CD4-positive, alpha-beta T cell (primary cell): ENCODE data around the gene ACSBG1. TPM values are rescaled to one million over a fixed set of nuclear protein-coding genes. Genes with fewer than 3 reads are reported as not detected.

ENCODE experiments used
- ATAC-seq: fragments of 200-7000 bp; cut with Tn5 transposase; one replicate; pipeline ENCODE4 v1.10.0; 2022; ENCODE audit warnings: mild to moderate bottlenecking; ENCODE audit not compliant: poor library complexity
- CTCF ChIA-PET: fragments of 350-600 bp; sonication (Branson Sonifier 250); formaldehyde crosslinking; loops from one replicate; lab custom pipeline; 2021; ENCODE audit warnings: antibody characterized with exemption, inconsistent platforms; lab: Charles Lee
- POLR2A ChIA-PET: fragments of 350-600 bp; sonication (Branson Sonifier 250); formaldehyde crosslinking; loops from one replicate; lab custom pipeline; 2021; ENCODE audit warnings: antibody characterized with exemption, inconsistent platforms; lab: Charles Lee
- DNase-seq, 14 experiments: peaks; one replicate each; pipeline ENCODE4 v3.0.0-alpha.2; 2013 to 2020; ENCODE audit warnings: mixed read lengths in 2 of 14
- H3K27ac ChIP-seq, 2 donors: one replicate each; pipeline versions ENCODE4 v1.5.1 to v1.7.0; 2013; ENCODE audit warnings: low read length in 2 of 2, low read depth in 1 of 2, mild to moderate bottlenecking in 1 of 2
- H3K27me3 ChIP-seq, 2 experiments: 1 replicate in 1 of 2; 2 replicates in 1 of 2; pipeline versions ENCODE4 v1.6.1 to v1.7.0; 2013; ENCODE audit warnings: low read length in 2 of 2, control low read depth in 1 of 2, mild to moderate bottlenecking in 1 of 2, moderate library complexity in 1 of 2; ENCODE audit not compliant: insufficient read depth in 2 of 2, control insufficient read depth in 1 of 2
- H3K36me3 ChIP-seq: one replicate; pipeline ENCODE4 v1.6.1; 2013; ENCODE audit warnings: low read length, control low read depth; ENCODE audit not compliant: insufficient read depth
- H3K4me1 ChIP-seq: one replicate; pipeline ENCODE4 v1.6.1; 2013; ENCODE audit warnings: low read length, control low read depth; ENCODE audit not compliant: insufficient read depth
- H3K4me3 ChIP-seq: one replicate; pipeline ENCODE4 v1.5.1; 2013; ENCODE audit warnings: mild to moderate bottlenecking, low read length, moderate library complexity
- H3K9me3 ChIP-seq, 2 experiments: 1 replicate in 1 of 2; 2 replicates in 1 of 2; pipeline versions ENCODE4 v1.6.1 to v1.7.0; 2013; ENCODE audit warnings: low read length in 2 of 2, mild to moderate bottlenecking in 2 of 2, control low read depth in 1 of 2, moderate library complexity in 1 of 2; ENCODE audit not compliant: control insufficient read depth in 1 of 2, insufficient read depth in 1 of 2
- H3K27ac Mint-ChIP-seq: one replicate; pipeline ENCODE4 v1.8.0; 2020; ENCODE audit warnings: mixed read lengths
- H3K27me3 Mint-ChIP-seq: one replicate; pipeline ENCODE4 v1.8.0; 2021; ENCODE audit warnings: mixed read lengths
- H3K36me3 Mint-ChIP-seq: one replicate; pipeline ENCODE4 v1.8.0; 2021; ENCODE audit warnings: low read depth, mixed read lengths
- H3K4me1 Mint-ChIP-seq: one replicate; pipeline ENCODE4 v1.8.0; 2021; ENCODE audit warnings: low read depth, mixed read lengths
- H3K4me3 Mint-ChIP-seq: one replicate; pipeline ENCODE4 v1.8.0; 2020; ENCODE audit warnings: mild to moderate bottlenecking, mixed read lengths
- H3K9me3 Mint-ChIP-seq: one replicate; pipeline ENCODE4 v1.8.0; 2020; ENCODE audit warnings: mixed read lengths
- CTCF ChIP-seq: fragments of 200-600 bp; IDR thresholded peaks from one replicate; pipeline ENCODE4 v1.8.0; 2022; ENCODE audit warnings: antibody characterized with exemption, mild to moderate bottlenecking
- intact Hi-C, 2 experiments: fragments of 100-400 bp; cut with DNase I in 1 of 2; cut with micrococcal nuclease in 1 of 2; formaldehyde crosslinking; loops; one replicate each; pipeline versions ENCODE4 v1.15.1 to v1.9.0; 2023 to 2025; cut with DNase I, micrococcal nuclease
- total RNA-seq, 174 experiments: library from RNA in 2 of 174; stranded (reverse) in 2 of 174; gene quantifications; one replicate each; pipeline ENCODE4 v1.2.3 and lab custom pipeline; 2021 to 2026

The ACSBG1 gene
- total RNA-seq, 2 experiments from 2014 or later, result 0.05 to 0.22 TPM

GRCh38 chr15:78272316-78272715, 38.0 kb upstream of the ACSBG1 start:
- Mint-ChIP-seq H3K27ac (no peak overlapping the region), H3K36me3 (peaks cover 74% of the 10 kb centered on the region), H3K4me3 (no peak overlapping the region), H3K9me3 (no peaks in the 10 kb centered on the region), H3K27me3 (no peaks in the 10 kb centered on the region), H3K4me1 (peaks cover 15% of the 10 kb centered on the region)
- no peaks in the 10 kb centered on the region for H3K4me1 ChIP-seq
- no peak for TF ChIP-seq CTCF
- H3K27me3 ChIP-seq, result no peaks in the 10 kb centered on the region
- DNase-seq (no peak), ATAC-seq (no peak)
- H3K9me3 ChIP-seq, result no peaks in the 10 kb centered on the region
- intact Hi-C loops, result no loop called here
- ChIA-PET POLR2A (no interaction called here), CTCF (no interaction called here)
- H3K27ac ChIP-seq, result no peak overlapping the region
- peaks cover 34% of the 10 kb centered on the region for H3K36me3 ChIP-seq
- no peak overlapping the region for H3K4me3 ChIP-seq

GRCh38 chr15:78266806-78267205, 32.4 kb upstream of the ACSBG1 start:
- H3K27ac ChIP-seq, result no peak overlapping the region
- H3K36me3 ChIP-seq, result peaks cover 4% of the 10 kb centered on the region
- ATAC-seq, result no peak
- peaks cover 23% of the 10 kb centered on the region for H3K36me3 Mint-ChIP-seq
- H3K27me3 ChIP-seq, result no peaks in the 10 kb centered on the region
- H3K9me3 ChIP-seq, result no peaks in the 10 kb centered on the region
- no peak overlapping the region for H3K4me3 ChIP-seq
- no peak for TF ChIP-seq CTCF
- peak overlapping the region; percentile 94 for H3K27ac Mint-ChIP-seq
- no peaks in the 10 kb centered on the region for H3K27me3 Mint-ChIP-seq
- POLR2A ChIA-PET, result interaction anchor here (1.0 to 3.7 kb wide), 3 partner anchors 33 to 194 kb away, joined by 3 to 63 read pairs (median 34); partner anchors contain the start of genes IREB2 and SKIC8
- CTCF ChIA-PET, result interaction anchor here (0.6 to 1.0 kb wide), 2 partner anchors 33 to 1177 kb away, joined by 4 read pairs; partner anchors contain the start of gene SKIC8
- H3K4me3 Mint-ChIP-seq, result peak overlapping the region; percentile 0
- DNase-seq, result no peak
- peaks cover 27% of the 10 kb centered on the region for H3K4me1 ChIP-seq
- no peaks in the 10 kb centered on the region for H3K9me3 Mint-ChIP-seq
- intact Hi-C loops, result loop anchor here in 1 of 2 experiments (2.0 kb wide), 1 partner anchor 32 kb away; the partner anchor contains the start of gene SKIC8
- peaks cover 41% of the 10 kb centered on the region for H3K4me1 Mint-ChIP-seq

- intact Hi-C loops, result loop anchor here in 1 of 2 experiments (2.0 kb wide), 1 partner anchor 33 kb away; the partner anchor contains the start of gene SKIC8
- H3K4me3 ChIP-seq, result no peak overlapping the region
- Mint-ChIP-seq H3K27ac (peak overlapping the region; percentile 94), H3K27me3 (no peaks in the 10 kb centered on the region), H3K9me3 (no peaks in the 10 kb centered on the region), H3K36me3 (peaks cover 17% of the 10 kb centered on the region), H3K4me1 (peaks cover 41% of the 10 kb centered on the region), H3K4me3 (peak overlapping the region; percentile 89)
- CTCF ChIA-PET, result interaction anchor here (1.0 to 1.2 kb wide), 3 partner anchors 13 to 117 kb away, joined by 3 to 4 read pairs (median 4); partner anchors contain the start of genes IDH3A and SKIC8
- POLR2A ChIA-PET, result interaction anchor here (1.0 to 3.7 kb wide), 6 partner anchors 33 to 607 kb away, joined by 3 to 63 read pairs (median 12); partner anchors contain the start of genes IREB2, MORF4L1, PSMA4 and SKIC8
- no peak for DNase-seq
- H3K9me3 ChIP-seq, result no peaks in the 10 kb centered on the region
- no peak for TF ChIP-seq CTCF
- ATAC-seq, result no peak
- peaks cover 2% of the 10 kb centered on the region for H3K36me3 ChIP-seq
- no peaks in the 10 kb centered on the region for H3K27me3 ChIP-seq
- H3K4me1 ChIP-seq, result peaks cover 27% of the 10 kb centered on the region
- H3K27ac ChIP-seq, result no peak overlapping the region
Measured at GRCh38 chr15:78266229-78266628, 31.9 kb upstream of the ACSBG1 start.
